Testis (tissue), 3 donors: ENCODE measurements around the gene KRTAP20-3. TPM values are rescaled to one million over a fixed set of nuclear protein-coding genes. Genes with fewer than 3 reads are reported as not detected.

Experiments used
- DNase-seq: peaks from one replicate; pipeline ENCODE4 v3.0.0-alpha.2; 2019
- H3K27ac ChIP-seq, 2 donors: fragments of 200-600 bp; sonication (generic); one replicate each; pipeline ENCODE4 v1.5.1; 2019
- H3K27me3 ChIP-seq: fragments of 200-600 bp; sonication (generic); one replicate; pipeline ENCODE4 v1.5.1; 2019
- H3K36me3 ChIP-seq: fragments of 200-600 bp; sonication (generic); one replicate; pipeline ENCODE4 v1.5.1; 2017; ENCODE audit warnings: low read depth; ENCODE audit errors: missing control alignments
- H3K4me1 ChIP-seq: fragments of 200-600 bp; sonication (generic); one replicate; pipeline ENCODE4 v1.5.1; 2019
- H3K4me3 ChIP-seq, 2 donors: fragments of 200-600 bp; sonication (generic); one replicate each; pipeline ENCODE4 v1.5.1; 2017 to 2019
- H3K9me3 ChIP-seq: fragments of 200-600 bp; sonication (generic); one replicate; pipeline ENCODE4 v1.5.1; 2017
- CTCF ChIP-seq, 3 experiments: fragments of 450-650 bp in 2 of 3; fragments of 200-600 bp in 1 of 3; sonication (generic) in 1 of 3; IDR thresholded peaks; one replicate each; pipeline ENCODE4 v1.5.1; 2016 to 2019; ENCODE audit warnings: antibody characterized with exemption in 3 of 3, mild to moderate bottlenecking in 2 of 3, moderate library complexity in 1 of 3
- POLR2A ChIP-seq: fragments of 450-650 bp; IDR thresholded peaks from one replicate; pipeline ENCODE4 v1.6.1; 2017; ENCODE audit warnings: antibody characterized with exemption, mild to moderate bottlenecking, moderate library complexity
- WGBS, 2 donors: methylation state at CpG; one replicate each; pipeline ENCODE4 v1.1.5; 2018; 5-methylcytosine and 5-hydroxymethylcytosine counted together
- intact Hi-C: fragments of 100-400 bp; cut with DNase I; formaldehyde crosslinking; loops from one replicate; pipeline ENCODE4 v1.15.1; 2023; ENCODE audit warnings: low total_unique reads
- polyA plus RNA-seq: library from polyadenylated mRNA; stranded (reverse); fragments of 350-450 nt; fragmentation: Illumina TruSeq; extraction: RNeasy Lipid Tissue Mini Kit (QIAGEN cat#74804); gene quantifications from one replicate; pipeline ENCODE4 v1.2.3, GENCODE V29; 2014; ENCODE audit warnings: low read depth, low replicate concordance; ENCODE audit not compliant: insufficient read depth
- small RNA-seq, 2 donors: library from RNA; depleted of rRNA; stranded (forward); fragments of <200 nt; gene quantifications; one replicate each; pipeline ENCODE3, GENCODE V24; 2016
- total RNA-seq, 2 donors: library from RNA; depleted of rRNA; stranded (reverse); fragments of >200 nt; gene quantifications; one replicate each; pipeline ENCODE4 v1.2.3, GENCODE V29; 2016

The KRTAP20-3 gene
- total and polyA plus RNA-seq, 3 donors from 2014 or later: not detected

GRCh38 chr21:30689822-30690221 lies 47.2 kb downstream of the KRTAP20-3 start:
- 71 to 73% methylated on average over 7 of the region's 7 CpGs for WGBS, 2 donors
- TF ChIP-seq POLR2A (no peak), CTCF (IDR thresholded peaks at IDR 0.05) (no peak)

More at GRCh38 chr21:30689822-30690221, 47.2 kb downstream of the KRTAP20-3 start:
- no peak for DNase-seq
- Histone ChIP-seq H3K4me1 (no peaks in the 10 kb centered on the region), H3K4me3 (no peak overlapping the region), H3K27me3 (no peaks in the 10 kb centered on the region), H3K9me3 (no peaks in the 10 kb centered on the region), H3K36me3 (no peaks in the 10 kb centered on the region), H3K27ac (no peak overlapping the region)
- intact Hi-C loops: no loop called here

Small RNA genes within 50 kb of the gene (small RNA-seq; reads per million reads assigned to genes)
- gene KRTAP20-1: 0 reads per million in 2 donors
- 0 reads per million in 2 donors for gene KRTAP20-3
- gene KRTAP20-4: 0 reads per million in 2 donors
- gene KRTAP22-1: 0 reads per million in 2 donors

Other genes starting within 250 kb of the KRTAP20-3 start
- gene KRTAP13-1, start 246.8 kb upstream of the KRTAP20-3 start, total RNA-seq: not detected
- gene KRTAP13-1, start 246.8 kb upstream of the KRTAP20-3 start, polyA plus RNA-seq: not detected
- not detected for gene KRTAP13-3, start 216.9 kb upstream of the KRTAP20-3 start, total RNA-seq
- gene KRTAP13-3, start 216.9 kb upstream of the KRTAP20-3 start, polyA plus RNA-seq: not detected
- not detected for gene KRTAP13-4, start 212.6 kb upstream of the KRTAP20-3 start, total RNA-seq
- gene KRTAP13-4, start 212.6 kb upstream of the KRTAP20-3 start, polyA plus RNA-seq: not detected
- gene KRTAP15-1, start 202.6 kb upstream of the KRTAP20-3 start, total RNA-seq: not detected
- gene KRTAP15-1, start 202.6 kb upstream of the KRTAP20-3 start, polyA plus RNA-seq: not detected
- gene KRTAP19-1, start 162.5 kb upstream of the KRTAP20-3 start, total RNA-seq: not detected
- gene KRTAP19-1, start 162.5 kb upstream of the KRTAP20-3 start, polyA plus RNA-seq: not detected
- not detected for gene KRTAP19-2, start 155.4 kb upstream of the KRTAP20-3 start, total RNA-seq
- not detected for gene KRTAP19-2, start 155.4 kb upstream of the KRTAP20-3 start, polyA plus RNA-seq
- gene KRTAP19-3, start 150.9 kb upstream of the KRTAP20-3 start, total RNA-seq: not detected
- not detected for gene KRTAP19-3, start 150.9 kb upstream of the KRTAP20-3 start, polyA plus RNA-seq
- gene KRTAP19-4, start 145.7 kb upstream of the KRTAP20-3 start, total RNA-seq: not detected
- gene KRTAP19-4, start 145.7 kb upstream of the KRTAP20-3 start, polyA plus RNA-seq: not detected
- gene KRTAP19-5, start 140.7 kb upstream of the KRTAP20-3 start, total RNA-seq: not detected
- not detected for gene KRTAP19-5, start 140.7 kb upstream of the KRTAP20-3 start, polyA plus RNA-seq
- not detected for gene KRTAP19-6, start 101.0 kb upstream of the KRTAP20-3 start, total RNA-seq
- not detected for gene KRTAP19-6, start 101.0 kb upstream of the KRTAP20-3 start, polyA plus RNA-seq
- gene KRTAP19-7, start 81.5 kb upstream of the KRTAP20-3 start, total RNA-seq: not detected
- gene KRTAP19-7, start 81.5 kb upstream of the KRTAP20-3 start, polyA plus RNA-seq: not detected
- gene KRTAP22-2, start 52.5 kb upstream of the KRTAP20-3 start, total RNA-seq: not detected
- gene KRTAP22-2, start 52.5 kb upstream of the KRTAP20-3 start, polyA plus RNA-seq: not detected
- gene KRTAP6-3, start 50.4 kb upstream of the KRTAP20-3 start, total RNA-seq: 1 to 10 TPM in 1 of 2 donors, under 1 TPM in 1; 0.99 to 1.3 TPM
- gene KRTAP6-3, start 50.4 kb upstream of the KRTAP20-3 start, polyA plus RNA-seq: not detected
- not detected for gene KRTAP6-2, start 44.0 kb upstream of the KRTAP20-3 start, total RNA-seq
- not detected for gene KRTAP6-2, start 44.0 kb upstream of the KRTAP20-3 start, polyA plus RNA-seq
- gene KRTAP22-1, start 41.8 kb upstream of the KRTAP20-3 start, total RNA-seq: not detected
- gene KRTAP22-1, start 41.8 kb upstream of the KRTAP20-3 start, polyA plus RNA-seq: not detected
- not detected for gene KRTAP6-1, start 28.9 kb upstream of the KRTAP20-3 start, total RNA-seq
- gene KRTAP6-1, start 28.9 kb upstream of the KRTAP20-3 start, polyA plus RNA-seq: not detected
- gene KRTAP20-1, start 26.4 kb upstream of the KRTAP20-3 start, total RNA-seq: not detected
- not detected for gene KRTAP20-1, start 26.4 kb upstream of the KRTAP20-3 start, polyA plus RNA-seq
- gene KRTAP20-4, start 22.2 kb upstream of the KRTAP20-3 start, total RNA-seq: not detected
- not detected for gene KRTAP20-4, start 22.2 kb upstream of the KRTAP20-3 start, polyA plus RNA-seq
- not detected for gene KRTAP20-2, start 7.7 kb upstream of the KRTAP20-3 start, total RNA-seq
- gene KRTAP20-2, start 7.7 kb upstream of the KRTAP20-3 start, polyA plus RNA-seq: not detected
- not detected for gene KRTAP21-3, start 75.9 kb downstream of the KRTAP20-3 start, total RNA-seq
- gene KRTAP21-3, start 75.9 kb downstream of the KRTAP20-3 start, polyA plus RNA-seq: not detected
- gene KRTAP21-2, start 104.4 kb downstream of the KRTAP20-3 start, total RNA-seq: 1 to 10 TPM in 1 of 2 donors, not detected in 1; 1.4 TPM
- 2.5 TPM for gene KRTAP21-2, start 104.4 kb downstream of the KRTAP20-3 start, polyA plus RNA-seq
- gene KRTAP21-1, start 112.6 kb downstream of the KRTAP20-3 start, total RNA-seq: not detected
- gene KRTAP21-1, start 112.6 kb downstream of the KRTAP20-3 start, polyA plus RNA-seq: not detected
- not detected for gene KRTAP8-1, start 170.4 kb downstream of the KRTAP20-3 start, total RNA-seq
- not detected for gene KRTAP8-1, start 170.4 kb downstream of the KRTAP20-3 start, polyA plus RNA-seq
- gene KRTAP7-1, start 186.9 kb downstream of the KRTAP20-3 start, total RNA-seq: 1 to 10 TPM in 1 of 2 donors, under 1 TPM in 1; 0.81 to 1.5 TPM
- gene KRTAP7-1, start 186.9 kb downstream of the KRTAP20-3 start, polyA plus RNA-seq: not detected
- gene KRTAP11-1, start 238.7 kb downstream of the KRTAP20-3 start, total RNA-seq: 1 to 10 TPM; 1.1 to 2.8 TPM
- not detected for gene KRTAP11-1, start 238.7 kb downstream of the KRTAP20-3 start, polyA plus RNA-seq